Retinal pigment epithelial cell (primary cell): ENCODE measurements around the gene VSIG2.
A peak's percentile ranks its signal among the peaks of the same experiment; 100 is the strongest.

ENCODE experiments used
- DNase-seq: peaks from one replicate; pipeline ENCODE4 v3.0.0-alpha.2; 2010; ENCODE audit warnings: low read depth
- H3K4me3 ChIP-seq: 2 replicates; pipeline ENCODE4 v1.5.1; 2011; ENCODE audit warnings: mild to moderate bottlenecking, low read length, control low read depth, moderate library complexity
- TF ChIP-seq, protein P1 (sequence below): conservative IDR thresholded peaks from 2 replicates; pipeline ENCODE4 v1.5.1; 2011; ENCODE audit warnings: low read depth, low read length, control low read depth, inconsistent platforms

VSIG2 gene

DNA sequence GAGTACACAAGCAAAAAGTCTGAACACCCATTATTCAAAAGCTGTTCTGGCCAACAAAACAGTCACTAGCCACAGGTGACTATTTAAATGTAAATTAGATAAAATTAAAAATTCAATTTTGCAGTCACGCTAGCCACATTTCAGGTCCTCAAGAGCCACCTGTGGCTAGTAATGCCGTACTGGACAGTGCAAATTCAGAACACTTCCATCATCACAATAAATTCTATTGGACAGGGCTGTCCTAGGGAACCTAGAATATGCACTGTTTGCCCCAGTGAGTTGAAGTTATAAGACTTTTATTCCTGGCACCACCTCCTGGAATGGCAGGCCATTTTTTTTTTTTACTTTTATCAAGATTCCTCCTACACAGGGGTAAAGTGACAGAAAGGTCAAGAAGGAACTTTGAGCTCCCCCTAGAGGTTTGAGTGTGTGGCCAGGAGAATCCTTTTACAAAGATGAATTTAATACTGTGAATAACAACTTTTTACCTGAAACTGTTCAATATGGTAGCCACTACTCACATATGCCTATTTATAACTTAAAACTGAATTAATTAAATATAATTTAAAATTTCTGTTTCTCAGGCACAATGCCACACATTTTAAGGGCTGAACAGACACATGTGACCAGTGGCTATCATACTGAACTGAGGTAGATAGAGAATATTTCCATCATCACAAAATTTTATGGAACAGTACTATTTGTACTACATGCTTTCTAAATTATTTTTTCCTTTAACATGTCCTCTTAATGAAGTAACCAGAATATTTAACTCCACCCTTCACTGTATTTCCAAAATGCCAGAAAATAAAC lies 41.6 kb upstream of the VSIG2 start:
- DNase-seq = no peak
- no peak overlapping the region for H3K4me3 ChIP-seq

DNA sequence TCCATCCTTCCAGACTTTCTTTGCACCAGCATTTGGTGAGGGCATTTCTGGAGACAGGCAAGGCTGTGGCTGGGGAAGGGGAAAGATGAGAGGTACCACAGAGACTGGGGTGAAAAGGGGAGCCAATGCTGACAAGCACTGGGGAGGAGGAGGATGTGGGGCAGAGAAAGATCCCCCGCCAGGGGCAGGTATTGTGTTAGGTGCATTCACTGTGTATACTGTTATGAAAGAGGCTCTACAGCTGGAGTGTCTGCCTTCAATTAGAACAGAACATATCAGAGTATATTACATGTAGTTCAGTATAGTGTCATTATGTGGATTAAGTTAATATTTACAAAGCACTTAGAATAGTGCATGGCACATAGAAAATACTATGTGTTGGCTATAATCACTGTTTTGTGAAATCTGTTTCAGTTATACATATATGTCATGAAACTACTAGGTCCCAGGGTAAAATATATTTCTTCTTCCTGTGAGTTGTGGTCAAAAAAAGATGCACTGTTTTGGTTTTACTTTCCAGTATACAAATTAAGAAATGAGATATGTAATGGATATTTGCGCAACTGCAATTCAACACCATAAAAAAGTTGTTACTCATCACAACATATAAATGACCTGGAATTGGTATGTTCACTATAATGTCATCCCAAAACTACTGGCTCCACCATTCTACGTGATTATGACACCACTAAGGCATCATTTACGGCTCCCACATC lies 39.7 kb upstream of the VSIG2 start:
- TF ChIP-seq, protein P1, sequence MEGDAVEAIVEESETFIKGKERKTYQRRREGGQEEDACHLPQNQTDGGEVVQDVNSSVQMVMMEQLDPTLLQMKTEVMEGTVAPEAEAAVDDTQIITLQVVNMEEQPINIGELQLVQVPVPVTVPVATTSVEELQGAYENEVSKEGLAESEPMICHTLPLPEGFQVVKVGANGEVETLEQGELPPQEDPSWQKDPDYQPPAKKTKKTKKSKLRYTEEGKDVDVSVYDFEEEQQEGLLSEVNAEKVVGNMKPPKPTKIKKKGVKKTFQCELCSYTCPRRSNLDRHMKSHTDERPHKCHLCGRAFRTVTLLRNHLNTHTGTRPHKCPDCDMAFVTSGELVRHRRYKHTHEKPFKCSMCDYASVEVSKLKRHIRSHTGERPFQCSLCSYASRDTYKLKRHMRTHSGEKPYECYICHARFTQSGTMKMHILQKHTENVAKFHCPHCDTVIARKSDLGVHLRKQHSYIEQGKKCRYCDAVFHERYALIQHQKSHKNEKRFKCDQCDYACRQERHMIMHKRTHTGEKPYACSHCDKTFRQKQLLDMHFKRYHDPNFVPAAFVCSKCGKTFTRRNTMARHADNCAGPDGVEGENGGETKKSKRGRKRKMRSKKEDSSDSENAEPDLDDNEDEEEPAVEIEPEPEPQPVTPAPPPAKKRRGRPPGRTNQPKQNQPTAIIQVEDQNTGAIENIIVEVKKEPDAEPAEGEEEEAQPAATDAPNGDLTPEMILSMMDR = no peak
- DNase-seq = no peak
- no peak overlapping the region for H3K4me3 ChIP-seq

More for the DNA sequence above, 41.6 kb upstream of the VSIG2 start:
- TF ChIP-seq, protein P1 = peak; percentile 82

DNA sequence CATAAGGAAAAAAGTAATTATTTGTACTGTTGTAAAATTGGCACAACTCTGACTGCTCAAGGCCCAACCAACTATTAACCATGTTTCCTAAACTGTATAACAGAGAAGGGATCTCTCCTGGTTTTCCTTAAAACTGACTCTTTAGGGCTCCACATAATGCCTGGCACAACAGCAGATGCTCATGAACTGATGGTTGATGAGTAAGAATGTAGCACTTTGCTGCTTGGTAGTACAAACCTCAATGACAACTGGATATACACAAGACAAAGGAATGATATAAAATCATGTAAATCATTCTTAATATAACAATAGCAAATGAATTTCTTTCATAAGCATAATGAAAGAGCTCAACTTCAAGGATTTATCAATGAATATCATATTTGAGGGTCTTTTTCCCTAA lies 36.5 kb upstream of the VSIG2 start:
- no peak for DNase-seq
- no peak overlapping the region for H3K4me3 ChIP-seq
- TF ChIP-seq, protein P1 = no peak

DNA sequence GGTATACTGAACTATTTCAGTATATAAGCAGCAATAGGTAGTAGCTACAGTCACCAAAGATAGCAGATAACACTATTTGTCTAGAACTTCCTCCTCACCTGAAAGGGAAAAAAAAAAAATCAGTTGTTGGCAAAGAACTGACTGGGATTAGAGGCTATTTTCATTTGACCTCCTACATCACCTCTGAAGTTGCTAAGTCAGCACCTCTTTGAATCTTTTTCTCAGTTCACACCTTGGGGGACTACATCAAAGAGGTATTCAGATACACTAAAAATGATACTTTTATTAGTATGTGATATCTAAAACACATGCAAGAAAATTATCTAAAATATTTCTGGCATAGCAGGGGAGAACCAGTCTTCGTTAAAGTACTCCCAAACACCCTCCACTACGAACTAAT lies 32.0 kb upstream of the VSIG2 start:
- TF ChIP-seq, protein P1 = no peak
- no peak overlapping the region for H3K4me3 ChIP-seq
- no peak for DNase-seq

DNA sequence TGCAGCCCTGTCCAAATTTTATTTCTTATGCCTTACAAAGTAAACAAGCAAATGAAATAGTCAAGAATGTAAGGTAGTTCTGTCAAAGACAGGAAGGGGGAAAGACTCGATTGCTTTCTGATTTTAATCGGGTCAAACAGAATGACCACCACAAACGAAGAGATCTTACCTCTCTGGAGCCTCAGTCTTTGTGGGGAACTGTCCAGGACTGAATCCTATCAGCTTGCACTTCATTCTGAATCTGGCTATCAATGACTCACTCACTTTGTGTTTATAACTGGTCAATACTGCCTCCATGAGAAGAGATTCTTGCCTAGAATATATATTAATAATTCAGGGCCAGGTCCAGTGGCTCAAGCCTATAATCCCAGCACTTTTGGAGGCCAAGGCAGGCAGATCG lies 30.9 kb upstream of the VSIG2 start:
- no peak for DNase-seq

DNA sequence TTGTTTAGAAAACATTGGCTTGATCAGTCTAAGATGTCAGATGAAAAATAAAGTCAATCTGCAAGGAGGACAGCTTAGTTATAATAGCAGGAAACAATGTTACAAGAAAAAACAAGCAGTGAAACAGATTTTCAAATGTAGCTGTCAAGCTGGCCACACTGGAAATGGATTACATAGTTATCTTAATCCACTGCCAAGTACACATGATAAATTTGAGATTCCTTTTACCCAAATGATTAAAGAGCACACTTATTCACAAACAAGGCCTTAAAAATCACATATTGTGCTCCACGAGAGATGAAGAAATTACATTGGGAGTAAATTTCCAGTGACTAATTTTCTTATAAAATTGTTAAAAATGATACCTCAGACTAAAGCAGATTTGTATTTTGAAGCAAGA lies 27.5 kb upstream of the VSIG2 start:
- no peak overlapping the region for H3K4me3 ChIP-seq
- no peak for DNase-seq
- TF ChIP-seq, protein P1 = no peak

More for the DNA sequence above, 30.9 kb upstream of the VSIG2 start:
- H3K4me3 ChIP-seq = no peak overlapping the region
- TF ChIP-seq, protein P1 = no peak

DNA sequence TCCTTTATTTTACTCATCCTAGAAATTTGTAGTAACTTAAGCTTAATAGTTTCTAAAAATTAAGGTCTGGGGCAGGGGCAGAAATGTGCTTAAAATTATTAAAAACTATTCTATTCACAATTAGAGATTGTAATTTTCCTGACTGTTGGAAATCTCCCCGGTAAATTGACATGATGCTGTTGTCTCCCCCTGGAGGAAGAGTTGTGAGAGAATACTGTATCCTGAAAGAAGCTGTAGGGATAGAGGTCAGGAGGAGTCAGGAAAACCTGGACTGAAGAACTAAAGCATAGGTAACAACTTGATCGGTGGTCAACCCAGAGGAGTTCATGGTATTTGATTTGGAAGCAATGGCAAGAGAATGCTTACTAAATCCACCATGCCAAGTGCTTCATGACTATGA lies 26.2 kb upstream of the VSIG2 start:
- TF ChIP-seq, protein P1 = peak; percentile 43

More for the DNA sequence above, 26.2 kb upstream of the VSIG2 start:
- H3K4me3 ChIP-seq = no peak overlapping the region
- no peak for DNase-seq
